ENCODE results near the gene ZBTB37.
A peak's percentile ranks its signal among the peaks of the same experiment; 100 is the strongest.

ZBTB37 gene

DNA sequence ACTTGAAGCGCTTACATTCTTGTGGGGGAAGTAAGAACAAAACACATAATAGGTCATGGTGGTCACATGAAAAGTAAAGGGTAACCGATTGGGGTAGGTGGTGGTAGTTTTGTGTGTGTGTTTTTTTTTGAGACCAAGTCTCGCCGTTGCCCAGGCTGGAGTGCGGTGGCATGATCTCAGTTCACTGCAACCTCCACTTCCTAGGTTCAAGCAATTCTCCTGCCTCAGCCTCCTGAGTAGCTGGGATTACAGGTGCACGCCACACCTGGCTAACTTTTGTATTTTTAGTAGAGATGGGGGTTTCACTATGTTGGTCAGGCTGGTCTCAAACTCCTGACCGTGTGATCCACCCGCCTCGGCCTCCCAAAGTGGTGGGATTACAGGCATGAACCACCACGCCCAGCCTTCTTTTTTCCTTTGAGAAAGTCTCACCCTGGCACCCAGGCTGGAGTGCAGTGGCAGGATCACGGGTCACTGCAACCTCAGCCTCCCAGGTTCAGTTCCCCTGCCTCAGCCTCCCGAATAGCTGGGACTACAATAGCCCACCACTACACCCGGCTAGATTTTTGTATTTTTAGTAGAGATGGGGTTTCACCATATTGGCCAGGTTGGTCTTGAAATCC, 5.9 kb upstream of the ZBTB37 start:
- TF ChIP-seq, protein P1, sequence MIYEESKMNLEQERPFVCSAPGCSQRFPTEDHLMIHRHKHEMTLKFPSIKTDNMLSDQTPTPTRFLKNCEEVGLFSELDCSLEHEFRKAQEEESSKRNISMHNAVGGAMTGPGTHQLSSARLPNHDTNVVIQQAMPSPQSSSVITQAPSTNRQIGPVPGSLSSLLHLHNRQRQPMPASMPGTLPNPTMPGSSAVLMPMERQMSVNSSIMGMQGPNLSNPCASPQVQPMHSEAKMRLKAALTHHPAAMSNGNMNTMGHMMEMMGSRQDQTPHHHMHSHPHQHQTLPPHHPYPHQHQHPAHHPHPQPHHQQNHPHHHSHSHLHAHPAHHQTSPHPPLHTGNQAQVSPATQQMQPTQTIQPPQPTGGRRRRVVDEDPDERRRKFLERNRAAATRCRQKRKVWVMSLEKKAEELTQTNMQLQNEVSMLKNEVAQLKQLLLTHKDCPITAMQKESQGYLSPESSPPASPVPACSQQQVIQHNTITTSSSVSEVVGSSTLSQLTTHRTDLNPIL (CRISPR knock-in tag; IDR thresholded peaks at IDR 0.05; ENCODE audit: low read depth), result 0 out of 2 replicates have a peak, but pooled peaks have one; percentile 26
- peak; percentile 5 for TF ChIP-seq TOX (CRISPR knock-in tag; IDR thresholded peaks at IDR 0.05; ENCODE audit: borderline replicate concordance)
- peak; percentile 11; the same call in 1 of the 2 replicates for TF ChIP-seq GLIS3 (CRISPR knock-in tag; IDR thresholded peaks at IDR 0.05)
- TF ChIP-seq, protein P2, sequence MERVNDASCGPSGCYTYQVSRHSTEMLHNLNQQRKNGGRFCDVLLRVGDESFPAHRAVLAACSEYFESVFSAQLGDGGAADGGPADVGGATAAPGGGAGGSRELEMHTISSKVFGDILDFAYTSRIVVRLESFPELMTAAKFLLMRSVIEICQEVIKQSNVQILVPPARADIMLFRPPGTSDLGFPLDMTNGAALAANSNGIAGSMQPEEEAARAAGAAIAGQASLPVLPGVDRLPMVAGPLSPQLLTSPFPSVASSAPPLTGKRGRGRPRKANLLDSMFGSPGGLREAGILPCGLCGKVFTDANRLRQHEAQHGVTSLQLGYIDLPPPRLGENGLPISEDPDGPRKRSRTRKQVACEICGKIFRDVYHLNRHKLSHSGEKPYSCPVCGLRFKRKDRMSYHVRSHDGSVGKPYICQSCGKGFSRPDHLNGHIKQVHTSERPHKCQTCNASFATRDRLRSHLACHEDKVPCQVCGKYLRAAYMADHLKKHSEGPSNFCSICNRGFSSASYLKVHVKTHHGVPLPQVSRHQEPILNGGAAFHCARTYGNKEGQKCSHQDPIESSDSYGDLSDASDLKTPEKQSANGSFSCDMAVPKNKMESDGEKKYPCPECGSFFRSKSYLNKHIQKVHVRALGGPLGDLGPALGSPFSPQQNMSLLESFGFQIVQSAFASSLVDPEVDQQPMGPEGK (CRISPR knock-in tag; IDR thresholded peaks at IDR 0.05; ENCODE audit: borderline replicate concordance), result peak; percentile 48; the same call in 1 of the 2 replicates
- ATAC-seq, result peak; percentile 6

DNA sequence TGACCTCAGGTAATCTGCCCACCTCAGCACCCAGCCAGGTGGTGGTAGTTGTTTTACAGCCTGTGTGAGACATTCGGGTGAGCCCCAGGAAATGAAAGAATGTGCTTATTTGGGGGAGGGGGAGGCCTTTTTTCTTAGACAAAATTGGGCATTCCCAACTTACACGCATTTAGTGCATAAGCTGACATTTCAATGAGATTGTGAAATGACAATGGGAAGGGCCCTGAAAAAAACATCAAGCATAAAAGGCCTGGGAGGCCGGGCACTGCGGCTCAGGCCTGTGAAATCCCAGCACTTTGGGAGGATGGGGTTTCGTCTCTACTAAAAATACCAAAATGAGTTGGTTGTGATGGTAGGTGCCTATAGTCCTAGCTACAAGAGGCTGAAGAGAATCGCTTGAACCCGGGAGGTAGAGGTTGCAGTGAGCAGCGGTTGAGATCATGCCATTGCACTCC, 5.4 kb upstream of the ZBTB37 start:
- ATAC-seq, result no peak
- TF ChIP-seq ZNF565 (CRISPR knock-in tag; conservative IDR thresholded peaks at IDR 0.05; ENCODE audit: low read depth), result no peak
- TF ChIP-seq, protein P3, sequence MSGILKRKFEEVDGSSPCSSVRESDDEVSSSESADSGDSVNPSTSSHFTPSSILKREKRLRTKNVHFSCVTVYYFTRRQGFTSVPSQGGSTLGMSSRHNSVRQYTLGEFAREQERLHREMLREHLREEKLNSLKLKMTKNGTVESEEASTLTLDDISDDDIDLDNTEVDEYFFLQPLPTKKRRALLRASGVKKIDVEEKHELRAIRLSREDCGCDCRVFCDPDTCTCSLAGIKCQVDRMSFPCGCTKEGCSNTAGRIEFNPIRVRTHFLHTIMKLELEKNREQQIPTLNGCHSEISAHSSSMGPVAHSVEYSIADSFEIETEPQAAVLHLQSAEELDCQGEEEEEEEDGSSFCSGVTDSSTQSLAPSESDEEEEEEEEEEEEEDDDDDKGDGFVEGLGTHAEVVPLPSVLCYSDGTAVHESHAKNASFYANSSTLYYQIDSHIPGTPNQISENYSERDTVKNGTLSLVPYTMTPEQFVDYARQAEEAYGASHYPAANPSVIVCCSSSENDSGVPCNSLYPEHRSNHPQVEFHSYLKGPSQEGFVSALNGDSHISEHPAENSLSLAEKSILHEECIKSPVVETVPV (CRISPR knock-in tag; IDR thresholded peaks at IDR 0.05), result no peak
- no peak for TF ChIP-seq ESRRG (CRISPR knock-in tag; IDR thresholded peaks at IDR 0.05)
- no peak for TF ChIP-seq ZNF70 (CRISPR knock-in tag; IDR thresholded peaks at IDR 0.05)
- TF ChIP-seq TCF4 (CRISPR knock-in tag; IDR thresholded peaks at IDR 0.05; ENCODE audit: borderline replicate concordance), result no peak
- TF ChIP-seq ZFP30 (CRISPR knock-in tag; IDR thresholded peaks at IDR 0.05), result no peak
- TF ChIP-seq, protein P4, sequence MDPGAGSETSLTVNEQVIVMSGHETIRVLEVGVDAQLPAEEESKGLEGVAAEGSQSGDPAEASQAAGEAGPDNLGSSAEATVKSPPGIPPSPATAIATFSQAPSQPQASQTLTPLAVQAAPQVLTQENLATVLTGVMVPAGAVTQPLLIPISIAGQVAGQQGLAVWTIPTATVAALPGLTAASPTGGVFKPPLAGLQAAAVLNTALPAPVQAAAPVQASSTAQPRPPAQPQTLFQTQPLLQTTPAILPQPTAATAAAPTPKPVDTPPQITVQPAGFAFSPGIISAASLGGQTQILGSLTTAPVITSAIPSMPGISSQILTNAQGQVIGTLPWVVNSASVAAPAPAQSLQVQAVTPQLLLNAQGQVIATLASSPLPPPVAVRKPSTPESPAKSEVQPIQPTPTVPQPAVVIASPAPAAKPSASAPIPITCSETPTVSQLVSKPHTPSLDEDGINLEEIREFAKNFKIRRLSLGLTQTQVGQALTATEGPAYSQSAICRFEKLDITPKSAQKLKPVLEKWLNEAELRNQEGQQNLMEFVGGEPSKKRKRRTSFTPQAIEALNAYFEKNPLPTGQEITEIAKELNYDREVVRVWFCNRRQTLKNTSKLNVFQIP (CRISPR knock-in tag; IDR thresholded peaks at IDR 0.05; ENCODE audit: borderline replicate concordance, low read depth), result no peak
- no peak for TF ChIP-seq SNAI2 (CRISPR knock-in tag; IDR thresholded peaks at IDR 0.05)
- TF ChIP-seq, protein P2 (CRISPR knock-in tag; IDR thresholded peaks at IDR 0.05; ENCODE audit: borderline replicate concordance), result no peak; the same call in 1 of the 2 replicates
- no peak for TF ChIP-seq ZNF8 (CRISPR knock-in tag; IDR thresholded peaks at IDR 0.05)
- TF ChIP-seq TOX (CRISPR knock-in tag; IDR thresholded peaks at IDR 0.05; ENCODE audit: borderline replicate concordance), result no peak
- no peak for TF ChIP-seq ZFP3 (CRISPR knock-in tag; IDR thresholded peaks at IDR 0.05)
- TF ChIP-seq PPARA (CRISPR knock-in tag; IDR thresholded peaks at IDR 0.05; ENCODE audit: borderline replicate concordance), result no peak
- no peak for TF ChIP-seq OSR1 (CRISPR knock-in tag; IDR thresholded peaks at IDR 0.05)
- no peak for TF ChIP-seq RARB (CRISPR knock-in tag; IDR thresholded peaks at IDR 0.05)
- no peak for TF ChIP-seq CSDC2 (CRISPR knock-in tag; IDR thresholded peaks at IDR 0.05)
- no peak for TF ChIP-seq GLIS3 (CRISPR knock-in tag; IDR thresholded peaks at IDR 0.05)
- TF ChIP-seq, protein P5, sequence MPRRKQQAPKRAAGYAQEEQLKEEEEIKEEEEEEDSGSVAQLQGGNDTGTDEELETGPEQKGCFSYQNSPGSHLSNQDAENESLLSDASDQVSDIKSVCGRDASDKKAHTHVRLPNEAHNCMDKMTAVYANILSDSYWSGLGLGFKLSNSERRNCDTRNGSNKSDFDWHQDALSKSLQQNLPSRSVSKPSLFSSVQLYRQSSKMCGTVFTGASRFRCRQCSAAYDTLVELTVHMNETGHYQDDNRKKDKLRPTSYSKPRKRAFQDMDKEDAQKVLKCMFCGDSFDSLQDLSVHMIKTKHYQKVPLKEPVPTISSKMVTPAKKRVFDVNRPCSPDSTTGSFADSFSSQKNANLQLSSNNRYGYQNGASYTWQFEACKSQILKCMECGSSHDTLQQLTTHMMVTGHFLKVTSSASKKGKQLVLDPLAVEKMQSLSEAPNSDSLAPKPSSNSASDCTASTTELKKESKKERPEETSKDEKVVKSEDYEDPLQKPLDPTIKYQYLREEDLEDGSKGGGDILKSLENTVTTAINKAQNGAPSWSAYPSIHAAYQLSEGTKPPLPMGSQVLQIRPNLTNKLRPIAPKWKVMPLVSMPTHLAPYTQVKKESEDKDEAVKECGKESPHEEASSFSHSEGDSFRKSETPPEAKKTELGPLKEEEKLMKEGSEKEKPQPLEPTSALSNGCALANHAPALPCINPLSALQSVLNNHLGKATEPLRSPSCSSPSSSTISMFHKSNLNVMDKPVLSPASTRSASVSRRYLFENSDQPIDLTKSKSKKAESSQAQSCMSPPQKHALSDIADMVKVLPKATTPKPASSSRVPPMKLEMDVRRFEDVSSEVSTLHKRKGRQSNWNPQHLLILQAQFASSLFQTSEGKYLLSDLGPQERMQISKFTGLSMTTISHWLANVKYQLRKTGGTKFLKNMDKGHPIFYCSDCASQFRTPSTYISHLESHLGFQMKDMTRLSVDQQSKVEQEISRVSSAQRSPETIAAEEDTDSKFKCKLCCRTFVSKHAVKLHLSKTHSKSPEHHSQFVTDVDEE (CRISPR knock-in tag; IDR thresholded peaks at IDR 0.05), result no peak
- no peak for TF ChIP-seq ISL1 (CRISPR knock-in tag; IDR thresholded peaks at IDR 0.05)
- TF ChIP-seq, protein P1 (CRISPR knock-in tag; IDR thresholded peaks at IDR 0.05; ENCODE audit: low read depth), result no peak
